Measurements from ENCODE around the gene MBD3L4.
"Not testable (repeated sequence)": the region's sequence is repeated elsewhere in the genome, so short reads cannot be mapped to it uniquely, and the experiment has no call there.

The MBD3L4 gene

GRCh38 chr19:7040079-7040478 lies at the start of gene MBD3L4:
TSS of gene MBD3L4 (minus strand) at chr19:7040179. CDS start at chr19:7040144, 35 bp downstream.
- DNase-seq = not testable (repeated sequence)

- no peak for DNase-seq
Measured at GRCh38 chr19:7088999-7089398, 49.0 kb upstream of the MBD3L4 start.

- no peak for DNase-seq
Measured at GRCh38 chr19:7083076-7083956, 43.3 kb upstream of the MBD3L4 start.

GRCh38 chr19:7078008-7078407 lies 38.0 kb upstream of the MBD3L4 start:
- DNase-seq = no peak

- DNase-seq = no peak
Measured at GRCh38 chr19:7076151-7076550, 36.2 kb upstream of the MBD3L4 start.

GRCh38 chr19:7074705-7075282 lies 34.8 kb upstream of the MBD3L4 start:
- no peak for DNase-seq

- DNase-seq = no peak
Measured at GRCh38 chr19:7072541-7072940, 32.6 kb upstream of the MBD3L4 start.

GRCh38 chr19:7069904-7070226 lies 29.9 kb upstream of the MBD3L4 start:
- DNase-seq = no peak

GRCh38 chr19:7069042-7069903 lies 29.3 kb upstream of the MBD3L4 start, which contains the start of gene ZNF557:
TSS of gene ZNF557 (plus strand) at chr19:7069703. CDS start at chr19:7075075, 5,372 bp downstream.
- peak; percentile 99 for DNase-seq

GRCh38 chr19:7068599-7068998 lies 28.6 kb upstream of the MBD3L4 start:
- no peak for DNase-seq

- no peak for DNase-seq
Measured at GRCh38 chr19:7067716-7068115, 27.7 kb upstream of the MBD3L4 start.

- DNase-seq = not testable (repeated sequence)
Measured at GRCh38 chr19:7067122-7067521, 27.1 kb upstream of the MBD3L4 start.

GRCh38 chr19:7063764-7064418 lies 23.9 kb upstream of the MBD3L4 start:
- DNase-seq = no peak

- no peak for DNase-seq
Measured at GRCh38 chr19:7063339-7063738, 23.4 kb upstream of the MBD3L4 start.

- DNase-seq = not testable (repeated sequence)
Measured at GRCh38 chr19:7059977-7060376, 20.0 kb upstream of the MBD3L4 start.

GRCh38 chr19:7058576-7058975 lies 18.6 kb upstream of the MBD3L4 start, which contains the start of gene MBD3L3:
TSS of gene MBD3L3 (minus strand) at chr19:7058676. CDS start at chr19:7058605, 71 bp downstream.
- DNase-seq = not testable (repeated sequence)

- not testable (repeated sequence) for DNase-seq
Measured at GRCh38 chr19:7056371-7056770, 16.4 kb upstream of the MBD3L4 start.

GRCh38 chr19:7055679-7056078 lies 15.7 kb upstream of the MBD3L4 start:
- not testable (repeated sequence) for DNase-seq

GRCh38 chr19:7054635-7055368 lies 14.8 kb upstream of the MBD3L4 start:
- not testable (repeated sequence) for DNase-seq

- DNase-seq = not testable (repeated sequence)
Measured at GRCh38 chr19:7052896-7053295, 12.9 kb upstream of the MBD3L4 start.

- not testable (repeated sequence) for DNase-seq
Measured at GRCh38 chr19:7051421-7051820, 11.4 kb upstream of the MBD3L4 start.

GRCh38 chr19:7049021-7049420 lies 9.0 kb upstream of the MBD3L4 start, which contains the start of gene MBD3L2:
TSS of gene MBD3L2 (plus strand) at chr19:7049321. CDS start at chr19:7049374, 53 bp downstream.
- DNase-seq = not testable (repeated sequence)

All from activated CD8-positive, alpha-beta memory T cell treated with anti-CD3 and anti-CD28 coated beads for 24 hours (primary cell).